Measurements from ENCODE around the gene PTPRB. TPM values are rescaled to one million over a fixed set of nuclear protein-coding genes. Genes with fewer than 3 reads are reported as not detected.

The PTPRB gene
- total and polyA plus RNA-seq, 2 of the 8 experiments (the other 6 are each of a cell fraction or from before 2014, with no cell fraction given) = 0.36 to 0.58 TPM

- H3K27ac ChIP-seq (ENCODE audit: low read depth, low read length) = no peak overlapping the region
- H3K23ac ChIP-seq (ENCODE audit: insufficient read length) = no peak overlapping the region
- H2BK120ac ChIP-seq (replicated peaks; ENCODE audit: low read depth, low read length) = no peak overlapping the region
- DNase-seq (ENCODE audit: low read depth in 1 of 2, low spot score in 2 of 2) (no peak), FAIRE-seq (no peak)
- H3K9me3 ChIP-seq (ENCODE audit: insufficient read depth in 2 of 2, low read depth in 1 of 2, low read length in 1 of 2) = no peaks in the 10 kb centered on the region
- no peak overlapping the region for H3K4me2 ChIP-seq (ENCODE audit: insufficient read depth in 1 of 2, low read depth in 2 of 2, low read length in 2 of 2)
- H3K79me1 ChIP-seq (ENCODE audit: low read depth, low read length) = no peaks in the 10 kb centered on the region
- no peak overlapping the region for H3K56ac ChIP-seq (replicated peaks; ENCODE audit: insufficient read length, low read depth, low read length)
- peak overlapping the region in 1 of 4 experiments; percentile 34; a peak in 1 of 7 replicates for H3K9ac ChIP-seq (replicated peaks in 1 of 4; ENCODE audit: extremely low read depth in 1 of 4, low read depth in 3 of 4, low read length in 3 of 4)
- H4K8ac ChIP-seq (ENCODE audit: extremely low read depth, insufficient read depth, low read length) = no peak overlapping the region
- no peak overlapping the region for H2BK20ac ChIP-seq (ENCODE audit: low read length)
- H3K23me2 ChIP-seq (ENCODE audit: low read depth, low read length) = no peaks in the 10 kb centered on the region
- no peaks in the 10 kb centered on the region for H3K36me3 ChIP-seq (ENCODE audit: control insufficient read depth in 2 of 4, insufficient read depth in 4 of 4, low read length in 3 of 4)
- 96% methylated on average over 2 of the region's 2 CpGs; no CpG with 5 or more reads in 1 of the 2 experiments for WGBS, 2 experiments (ENCODE audit: extremely low coverage in 1 of 2, insufficient coverage in 1 of 2, insufficient read length in 1 of 2, insufficient replicate concordance in 2 of 2, low coverage in 1 of 2, low lambda C conversion rate in 2 of 2, missing lambda C conversion rate in 1 of 2)
- H2BK12ac ChIP-seq (ENCODE audit: low read depth, low read length) = no peak overlapping the region
- ChIA-PET POLR2A (ENCODE audit: partially characterized antibody) (interaction anchor here (0.7 to 0.9 kb wide), 2 partner anchors 10 to 48 kb away, joined by 3 read pairs; no protein-coding TSS in a partner anchor), CTCF (ENCODE audit: partially characterized antibody) (interaction anchor here (0.7 kb wide), 1 partner anchor 17 kb away, joined by 3 read pairs; no protein-coding TSS in a partner anchor)
- peaks cover 3 to 13% (median 6%) of the 10 kb centered on the region in 4 experiments; a peak in 5 of 7 replicates for H3K4me1 ChIP-seq (replicated peaks in 1 of 4; ENCODE audit: control insufficient read depth in 3 of 4, insufficient read depth in 4 of 4, low read length in 3 of 4)
- no peak overlapping the region for H2AK5ac ChIP-seq (ENCODE audit: low read depth, low read length)
- H3K4me3 ChIP-seq (ENCODE audit: extremely low read depth in 1 of 4, insufficient read depth in 2 of 4, low read depth in 3 of 4, low read length in 4 of 4) = no peak overlapping the region
- H2AFZ ChIP-seq (ENCODE audit: low read length) = no peak overlapping the region
- no peak overlapping the region for H2BK15ac ChIP-seq (ENCODE audit: low read length)
- no peak overlapping the region for H3K14ac ChIP-seq (ENCODE audit: insufficient read length)
- no peaks in the 10 kb centered on the region for H3K79me2 ChIP-seq (ENCODE audit: control insufficient read depth in 1 of 2, insufficient read depth in 2 of 2, low read length in 2 of 2)
- no peaks in the 10 kb centered on the region for H3K27me3 ChIP-seq (replicated peaks in 1 of 4; ENCODE audit: control insufficient read depth in 3 of 4, extremely low read depth in 1 of 4, insufficient read depth in 3 of 4, low read length in 3 of 4)
- no peak overlapping the region for H3K18ac ChIP-seq (ENCODE audit: extremely low read depth, low read length)
- H4K5ac ChIP-seq (ENCODE audit: insufficient read length, low read depth, low read length) = no peak overlapping the region
- TF ChIP-seq JUN (IDR thresholded peaks at IDR 0.05; ENCODE audit: low read depth, low read length) = no peak
- TF ChIP-seq BCL11A (IDR thresholded peaks at IDR 0.05; ENCODE audit: low read depth in 2 of 2, low read length in 2 of 2) = no peak
- no peak for TF ChIP-seq TEAD4 (IDR thresholded peaks at IDR 0.05; ENCODE audit: low read depth, low read length)
- TF ChIP-seq RFX5 (IDR thresholded peaks at IDR 0.05; ENCODE audit: borderline replicate concordance, low read depth, low read length) = no peak
- no peak for TF ChIP-seq TCF12 (IDR thresholded peaks at IDR 0.05; ENCODE audit: low read depth, low read length)
- TF ChIP-seq CEBPB (IDR thresholded peaks at IDR 0.05; ENCODE audit: low read depth, low read length) = no peak
- no peak overlapping the region for H4K91ac ChIP-seq (replicated peaks; ENCODE audit: insufficient read length, low read length)
- no peak overlapping the region for H3K4ac ChIP-seq (replicated peaks; ENCODE audit: insufficient read length, low read depth, low read length)
- H4K20me1 ChIP-seq (replicated peaks in 1 of 2; ENCODE audit: control insufficient read depth in 1 of 2, insufficient read depth in 2 of 2, low read length in 2 of 2) = no peaks in the 10 kb centered on the region
- no peak overlapping the region for H2BK5ac ChIP-seq (ENCODE audit: low read depth, low read length)
Observed at GRCh38 chr12:70648191-70648590, 11.0 kb upstream of the PTPRB start.

Data from H1 (cell line).